ES-I3 (cell line): ENCODE measurements around the gene DTX3L.
A peak's percentile ranks its signal among the peaks of the same experiment; 100 is the strongest.

ENCODE experiments used
- H3K36me3 ChIP-seq: 2 replicates; pipeline ENCODE4 v1.6.1; 2013; ENCODE audit warnings: mild to moderate bottlenecking, low read length, control low read depth, moderate library complexity; ENCODE audit not compliant: insufficient read depth
- H3K4me1 ChIP-seq: 2 replicates; pipeline ENCODE4 v1.6.1; 2013; ENCODE audit warnings: mild to moderate bottlenecking, control low read depth, low read length; ENCODE audit not compliant: insufficient read depth
- H3K9ac ChIP-seq: 2 replicates; pipeline ENCODE4 v1.6.1; 2013; ENCODE audit warnings: low read depth, mild to moderate bottlenecking, low read length, moderate library complexity
- H3K9me3 ChIP-seq: 2 replicates; pipeline ENCODE4 v1.6.1; 2013; ENCODE audit warnings: mild to moderate bottlenecking, low read length, moderate library complexity; ENCODE audit not compliant: control insufficient read depth, insufficient read depth

The DTX3L gene

DNA sequence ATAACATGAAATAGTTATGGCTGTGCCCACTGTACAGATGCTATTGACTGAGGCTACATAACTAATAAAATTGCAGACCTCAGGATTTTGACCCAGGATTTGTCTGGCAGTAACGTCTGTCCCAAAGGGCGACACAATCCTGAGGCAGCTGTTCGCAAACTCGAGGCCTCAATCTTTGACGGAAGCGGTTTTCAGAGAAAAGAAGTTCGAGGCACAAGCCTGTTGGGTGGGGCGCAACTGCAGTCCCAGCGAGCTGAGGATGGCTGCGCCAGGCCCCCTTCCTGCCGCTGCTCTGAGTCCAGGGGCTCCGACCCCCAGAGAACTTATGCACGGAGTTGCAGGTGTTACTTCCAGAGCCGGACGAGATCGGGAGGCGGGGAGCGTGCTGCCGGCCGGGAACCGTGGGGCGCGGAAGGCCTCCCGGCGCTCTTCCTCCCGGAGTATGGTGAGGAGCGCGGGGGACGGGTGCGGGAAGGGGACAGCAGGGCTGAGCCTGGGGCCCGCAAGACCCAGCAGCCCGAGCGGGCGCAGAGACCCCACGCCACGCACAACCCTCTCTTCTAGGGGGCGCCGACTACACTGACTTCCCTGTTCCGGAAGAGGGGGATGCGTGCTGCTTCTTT, 13.4 kb downstream of the DTX3L start, which contains the start of gene PARP15:
Gene PARP15 (plus strand): TSS at position 242 of the 623 bp plus-strand sequence. CDS start 18 bp downstream, at position 260.
- Histone ChIP-seq H3K9me3 (peaks cover 7% of the 10 kb centered on the region), H3K9ac (peak within 1 kb of the TSS; percentile 44; the same call in 1 of the 2 replicates), H3K4me1 (peaks cover 8% of the 10 kb centered on the region)

DNA sequence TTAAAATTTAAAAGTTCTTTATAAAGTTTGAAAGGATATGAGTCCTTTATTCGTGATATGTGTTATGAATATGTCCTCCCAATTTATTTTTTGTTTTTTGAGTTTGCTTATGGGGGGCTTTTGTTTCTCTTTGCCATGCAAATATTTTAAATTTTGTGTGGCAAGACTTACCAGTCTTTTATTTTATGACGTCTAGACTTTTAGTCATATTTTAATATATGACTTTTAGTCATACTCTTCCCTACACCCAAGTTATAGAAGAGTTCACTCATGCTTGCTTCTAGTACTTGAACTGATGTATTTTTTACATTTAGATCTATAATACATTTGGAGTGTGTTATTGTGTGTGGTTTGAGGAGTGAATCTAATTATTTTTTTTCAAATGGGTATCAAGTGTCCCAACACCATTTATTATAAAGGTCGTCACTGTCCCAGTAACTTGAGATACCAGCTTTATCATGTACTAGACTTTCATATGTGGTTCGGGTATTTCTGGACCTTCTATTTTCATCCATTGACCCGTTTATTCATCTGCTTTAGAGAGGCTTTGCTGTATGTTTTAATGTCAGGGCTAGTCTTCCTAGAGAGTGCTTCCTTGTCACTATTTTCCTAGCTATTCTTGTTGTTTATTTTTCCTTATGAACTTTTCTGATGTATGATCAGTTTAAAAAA, 14.1 kb downstream of the DTX3L start:
- H3K9me3 ChIP-seq = peaks cover 7% of the 10 kb centered on the region
- no peaks in the 10 kb centered on the region for H3K36me3 ChIP-seq
- H3K4me1 ChIP-seq = peaks cover 4% of the 10 kb centered on the region
- H3K9ac ChIP-seq = peak overlapping the region; percentile 44; the same call in 1 of the 2 replicates

More for the DNA sequence above, 13.4 kb downstream of the DTX3L start, which contains the start of gene PARP15:
- H3K36me3 ChIP-seq = no peaks in the 10 kb centered on the region

DNA sequence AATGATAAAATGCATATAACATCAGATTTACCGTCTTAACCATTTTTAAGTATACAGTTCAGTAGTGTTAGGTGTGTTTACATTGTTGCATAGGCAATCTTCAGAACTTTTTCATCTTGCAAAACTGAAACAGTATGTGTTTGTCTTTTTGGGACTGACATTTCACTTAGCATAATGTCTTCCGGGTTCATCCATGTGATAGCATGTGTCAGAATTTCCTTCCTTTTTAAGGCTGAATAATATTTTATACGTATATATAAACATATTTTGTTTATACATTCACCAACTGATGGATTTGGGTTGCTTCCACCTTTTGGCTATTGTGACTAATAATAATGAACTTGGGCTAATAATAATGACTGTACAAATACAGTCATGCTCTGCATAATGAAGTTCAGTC, 16.3 kb downstream of the DTX3L start:
- no peak overlapping the region for H3K9ac ChIP-seq
- H3K36me3 ChIP-seq = no peaks in the 10 kb centered on the region
- no peaks in the 10 kb centered on the region; the same call in 1 of the 2 replicates for H3K4me1 ChIP-seq
- peaks cover 16% of the 10 kb centered on the region for H3K9me3 ChIP-seq

DNA sequence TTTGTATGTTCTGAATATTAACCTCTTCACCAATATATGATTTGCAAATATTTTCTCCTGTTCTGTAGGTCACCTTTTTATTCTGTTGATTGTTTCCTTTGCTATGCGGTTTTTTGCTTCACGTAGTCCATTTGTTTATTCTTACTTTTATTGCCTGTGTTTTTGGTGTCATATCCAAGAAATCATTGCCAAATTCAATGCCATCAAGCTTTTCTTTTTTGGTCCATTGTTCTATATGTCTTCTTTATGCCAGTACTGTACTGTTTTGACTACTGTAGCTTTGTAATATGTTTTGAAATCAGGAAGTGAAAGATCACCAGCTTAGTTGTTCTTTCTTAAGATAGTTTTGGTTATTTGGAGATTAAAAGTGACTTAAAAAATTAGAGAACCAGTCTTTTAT, 17.5 kb downstream of the DTX3L start:
- Histone ChIP-seq H3K9ac (no peak overlapping the region), H3K4me1 (no peaks in the 10 kb centered on the region), H3K9me3 (peaks cover 16% of the 10 kb centered on the region), H3K36me3 (no peaks in the 10 kb centered on the region)

DNA sequence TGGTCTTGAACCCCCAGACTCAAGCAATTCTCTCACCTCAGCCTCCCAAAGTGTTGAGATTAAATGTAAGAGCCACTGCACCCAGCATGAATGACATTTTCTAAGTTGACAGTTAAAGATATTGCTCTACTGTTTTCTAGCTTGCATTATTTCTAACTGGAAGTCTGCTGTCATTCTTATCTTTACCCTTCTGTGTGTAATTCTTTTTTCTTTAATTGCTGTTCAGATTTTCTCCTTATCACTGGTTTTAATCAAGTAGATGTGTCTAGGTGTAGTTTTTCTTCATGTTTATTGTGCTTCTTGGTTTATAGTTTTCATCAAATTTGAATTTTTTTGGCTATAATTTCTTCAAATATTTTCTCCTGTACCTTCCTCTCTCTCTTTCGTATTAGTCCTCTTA, 18.3 kb downstream of the DTX3L start:
- H3K4me1 ChIP-seq = no peaks in the 10 kb centered on the region
- peaks cover 19% of the 10 kb centered on the region for H3K9me3 ChIP-seq
- no peaks in the 10 kb centered on the region for H3K36me3 ChIP-seq
- H3K9ac ChIP-seq = no peak overlapping the region

DNA sequence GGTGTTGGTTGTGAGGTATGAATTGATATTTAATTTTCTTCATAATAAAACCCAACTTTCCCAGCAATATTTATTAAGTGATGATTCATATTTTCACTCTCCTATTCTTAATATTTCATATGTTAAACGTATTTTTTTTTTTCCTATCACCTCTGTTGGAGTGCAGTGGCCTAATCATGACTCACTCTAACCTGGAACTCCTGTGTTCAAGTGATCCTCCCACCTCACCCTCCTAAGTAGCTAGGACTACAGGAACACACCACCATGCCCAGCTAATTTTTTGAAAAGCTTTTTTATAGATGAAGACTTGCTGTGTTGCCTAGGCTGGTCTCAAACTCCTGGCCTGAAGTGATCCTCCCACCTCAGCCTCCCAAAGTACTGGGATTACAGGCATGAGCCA, 22.0 kb downstream of the DTX3L start:
- H3K36me3 ChIP-seq = no peaks in the 10 kb centered on the region
- peaks cover 19% of the 10 kb centered on the region for H3K9me3 ChIP-seq
- H3K9ac ChIP-seq = no peak overlapping the region
- no peaks in the 10 kb centered on the region for H3K4me1 ChIP-seq

DNA sequence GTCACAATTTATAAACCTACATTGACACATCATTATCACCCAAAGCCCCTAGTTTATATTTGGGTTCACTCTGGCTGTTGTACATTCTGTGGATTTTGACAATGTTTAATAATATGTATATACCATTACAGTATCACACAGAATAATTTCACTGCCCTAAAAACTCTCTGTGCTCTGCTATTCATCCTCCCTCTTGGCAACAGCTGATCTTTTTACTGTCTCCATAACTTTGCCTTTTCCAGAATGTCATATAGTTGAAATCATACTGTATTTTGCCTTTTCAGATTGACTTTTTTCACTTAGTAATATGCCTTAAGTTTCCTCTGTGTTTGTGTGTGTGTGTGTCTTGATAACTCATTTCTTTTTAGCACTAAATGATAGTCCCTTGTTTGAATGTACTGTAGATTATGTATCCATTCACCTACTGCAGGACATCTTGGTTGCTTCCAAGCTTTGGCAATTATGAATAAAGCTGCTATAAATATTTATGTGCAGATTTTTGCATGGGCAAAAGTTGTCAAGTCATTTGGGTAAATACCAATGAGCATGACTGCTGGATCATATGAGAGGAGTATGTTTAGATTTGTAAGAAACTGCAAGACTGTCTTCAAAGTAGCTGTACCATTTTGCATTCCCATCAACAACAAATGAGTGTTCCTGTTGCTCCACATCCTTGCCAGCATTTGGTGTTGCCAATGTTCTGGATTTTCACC, 22.8 kb downstream of the DTX3L start:
- H3K36me3 ChIP-seq = no peaks in the 10 kb centered on the region
- H3K4me1 ChIP-seq = no peaks in the 10 kb centered on the region
- H3K9me3 ChIP-seq = peaks cover 16% of the 10 kb centered on the region
- no peak overlapping the region for H3K9ac ChIP-seq

DNA sequence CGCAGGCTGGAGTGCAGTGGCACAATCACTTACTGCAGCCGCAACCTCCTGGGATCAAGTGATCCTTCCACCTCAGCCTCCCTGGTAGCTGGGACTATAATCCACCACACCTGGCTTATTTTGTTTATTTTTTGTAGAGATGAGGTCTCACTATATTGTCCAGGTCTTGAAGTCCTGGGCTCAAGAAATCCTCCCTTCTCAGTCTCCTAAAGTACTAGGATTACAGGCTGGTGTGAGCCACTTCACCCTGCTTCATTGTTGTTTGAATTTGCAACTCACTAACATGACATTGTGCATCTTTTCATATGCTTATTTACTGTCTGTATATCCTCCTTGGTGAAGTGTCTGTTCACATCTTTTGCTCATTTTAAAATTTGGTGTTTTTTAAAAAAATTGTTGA, 23.4 kb downstream of the DTX3L start:
- no peak overlapping the region for H3K9ac ChIP-seq
- H3K36me3 ChIP-seq = no peaks in the 10 kb centered on the region
- no peaks in the 10 kb centered on the region for H3K4me1 ChIP-seq
- H3K9me3 ChIP-seq = peaks cover 12% of the 10 kb centered on the region

DNA sequence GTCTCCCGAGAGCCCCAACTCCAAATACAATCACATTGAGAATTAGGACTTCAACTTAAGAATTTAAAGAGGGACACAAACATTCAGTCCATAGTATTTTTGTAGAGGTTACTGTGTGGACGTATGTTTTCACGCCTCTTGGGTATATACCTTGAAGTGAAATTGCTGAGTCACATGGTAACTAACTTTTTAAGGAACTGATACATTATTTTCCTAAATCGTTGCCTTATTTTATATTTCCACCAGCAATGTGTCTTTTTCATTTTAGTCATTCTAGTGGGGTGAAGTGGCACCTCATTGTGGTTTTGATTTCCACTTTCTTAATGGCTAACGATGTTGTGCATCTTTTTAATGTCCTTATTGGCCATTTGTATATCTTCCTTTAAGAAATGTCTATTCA, 25.2 kb downstream of the DTX3L start:
- no peaks in the 10 kb centered on the region for H3K36me3 ChIP-seq
- no peak overlapping the region for H3K9ac ChIP-seq
- H3K4me1 ChIP-seq = no peaks in the 10 kb centered on the region
- peaks cover 5% of the 10 kb centered on the region for H3K9me3 ChIP-seq

DNA sequence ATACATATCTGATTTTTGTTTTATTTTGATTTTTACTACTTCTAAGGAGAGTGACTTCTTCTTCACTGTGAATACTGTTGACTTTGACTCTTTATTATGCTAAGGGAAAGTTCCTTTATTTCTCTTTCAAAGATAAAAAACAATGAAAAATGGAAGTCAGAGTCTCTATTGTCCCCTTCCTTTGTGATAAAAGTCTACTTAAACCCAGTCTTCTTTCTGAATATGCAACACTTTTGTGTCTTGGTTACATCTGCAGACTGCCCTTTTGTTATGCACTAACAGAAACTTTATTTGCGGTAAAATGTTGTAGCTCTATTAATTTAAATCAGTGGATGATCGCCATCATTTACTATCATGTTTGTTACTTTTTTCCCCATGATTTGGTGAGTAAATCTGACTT, 26.5 kb downstream of the DTX3L start:
- Histone ChIP-seq H3K4me1 (no peaks in the 10 kb centered on the region), H3K9ac (no peak overlapping the region), H3K36me3 (no peaks in the 10 kb centered on the region), H3K9me3 (peaks cover 3% of the 10 kb centered on the region)

DNA sequence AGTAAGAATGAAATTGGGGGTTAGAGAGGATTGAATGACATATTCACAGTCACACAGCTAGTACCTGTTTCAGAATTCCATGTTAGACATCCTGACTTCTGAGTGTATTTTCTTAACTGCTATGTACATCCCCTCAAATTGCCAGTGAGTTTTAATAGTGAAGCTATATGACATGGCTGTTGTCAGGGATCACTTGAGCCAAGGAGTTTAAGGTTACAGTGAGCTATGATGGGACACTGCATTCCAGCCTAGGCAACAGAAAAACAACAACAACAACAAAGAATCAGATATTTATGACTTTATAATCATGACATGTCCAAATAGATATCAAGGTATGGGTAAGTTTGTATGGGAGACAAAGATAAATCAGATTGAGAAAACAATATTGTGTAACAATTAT, 29.9 kb downstream of the DTX3L start:
- no peaks in the 10 kb centered on the region for H3K36me3 ChIP-seq
- no peak overlapping the region for H3K9ac ChIP-seq
- H3K9me3 ChIP-seq = no peaks in the 10 kb centered on the region
- no peaks in the 10 kb centered on the region for H3K4me1 ChIP-seq

DNA sequence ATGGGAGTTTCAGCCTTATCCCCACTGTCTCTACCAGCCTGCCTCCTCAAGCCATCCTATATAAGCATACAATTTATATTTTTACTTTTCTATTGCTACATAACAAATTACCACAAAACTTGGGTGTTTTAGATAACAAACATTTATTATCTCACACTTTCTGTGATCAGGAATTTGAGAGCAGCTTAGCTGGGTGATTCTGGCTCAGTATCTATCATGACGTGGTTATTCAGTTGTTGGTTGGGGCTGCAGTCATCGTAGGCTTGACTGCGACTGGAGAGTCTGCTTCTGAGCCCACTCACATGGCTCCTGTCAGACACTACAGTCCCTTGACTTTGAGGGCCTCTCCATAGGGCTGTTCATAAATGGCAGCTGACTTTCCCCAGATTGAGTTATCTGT, 34.0 kb downstream of the DTX3L start:
- Histone ChIP-seq H3K9ac (no peak overlapping the region), H3K4me1 (no peaks in the 10 kb centered on the region), H3K36me3 (no peaks in the 10 kb centered on the region), H3K9me3 (no peaks in the 10 kb centered on the region)

DNA sequence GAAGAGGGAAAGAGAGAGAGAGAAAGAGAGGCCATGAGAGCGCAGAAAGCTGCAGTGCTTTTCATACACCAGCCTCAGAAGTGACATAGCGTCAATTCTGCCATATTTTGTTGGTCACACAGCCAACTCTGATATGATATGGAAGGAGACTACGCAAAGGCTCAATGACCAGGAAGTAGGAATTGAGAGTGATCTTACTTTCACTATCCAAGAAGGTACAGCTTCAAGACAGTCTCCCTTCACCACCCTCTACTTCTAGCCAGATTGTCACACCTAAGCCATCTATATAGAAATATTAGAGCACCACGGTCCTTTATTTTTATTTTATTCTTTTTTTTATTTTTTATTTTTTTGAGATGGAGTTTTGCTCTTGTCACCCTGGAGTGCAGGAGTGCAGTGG, 34.4 kb downstream of the DTX3L start:
- H3K4me1 ChIP-seq = no peaks in the 10 kb centered on the region
- H3K9me3 ChIP-seq = no peaks in the 10 kb centered on the region
- no peaks in the 10 kb centered on the region for H3K36me3 ChIP-seq
- H3K9ac ChIP-seq = no peak overlapping the region

DNA sequence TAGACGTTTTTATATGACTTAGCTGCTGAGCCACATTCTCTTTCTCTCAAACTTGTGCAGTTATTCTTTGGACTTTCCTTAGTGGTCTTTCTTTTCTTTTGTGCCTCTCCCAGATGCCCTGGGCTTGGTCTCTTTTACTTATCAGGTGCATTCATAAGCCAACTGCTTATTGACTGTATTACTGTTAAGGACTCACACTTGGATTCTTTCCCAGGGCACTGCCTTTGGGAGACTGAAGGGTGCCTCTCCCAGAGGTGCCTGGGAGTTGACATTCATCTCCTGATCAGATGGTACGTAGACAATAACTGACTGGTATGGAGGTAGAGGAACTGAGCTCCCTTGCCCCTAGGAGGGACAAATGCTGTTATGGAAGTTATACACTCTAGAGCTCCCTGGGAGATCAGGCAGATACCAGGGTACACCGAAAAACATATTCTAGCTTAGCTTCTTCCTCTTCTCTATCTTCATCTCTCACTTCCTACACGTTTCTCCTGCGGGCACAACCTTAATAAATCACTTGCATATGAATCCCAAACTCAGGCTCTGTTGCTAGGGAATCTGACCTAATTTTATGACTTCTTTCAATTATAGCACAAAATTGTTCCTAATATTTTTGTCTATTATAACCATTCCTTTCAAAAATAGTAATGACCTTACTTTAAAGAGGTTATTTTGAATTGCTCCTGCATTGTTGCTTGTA, 38.0 kb downstream of the DTX3L start:
- H3K9me3 ChIP-seq = no peaks in the 10 kb centered on the region
- H3K9ac ChIP-seq = no peak overlapping the region
- H3K36me3 ChIP-seq = no peaks in the 10 kb centered on the region
- no peaks in the 10 kb centered on the region for H3K4me1 ChIP-seq
